ENCODE results near the gene ABTB1.

GRCh38 chr3:127686512-127686894 lies 13.8 kb downstream of the ABTB1 start:
- TF ChIP-seq CTCF (CRISPR knock-in tag; IDR thresholded peaks at IDR 0.05) (no peak), ZNF792 (CRISPR knock-in tag; IDR thresholded peaks at IDR 0.05) (no peak), HIVEP1 (CRISPR knock-in tag; IDR thresholded peaks at IDR 0.05) (no peak), ZBTB40 (IDR thresholded peaks at IDR 0.05) (no peak), ZBTB40 (CRISPR knock-in tag; IDR thresholded peaks at IDR 0.05) (no peak), ZNF343 (CRISPR knock-in tag; IDR thresholded peaks at IDR 0.05) (no peak), REST (IDR thresholded peaks at IDR 0.05; ENCODE audit: borderline replicate concordance in 1 of 2, low read depth in 1 of 2, low read length in 2 of 2) (no peak), HDAC2 (CRISPR knock-in tag; IDR thresholded peaks at IDR 0.05) (no peak), TSC22D2 (CRISPR knock-in tag; IDR thresholded peaks at IDR 0.05; ENCODE audit: borderline replicate concordance) (no peak), POLR2G (IDR thresholded peaks at IDR 0.05; ENCODE audit: low read depth, low read length) (no peak), ASH2L (IDR thresholded peaks at IDR 0.05; ENCODE audit: insufficient read length, low read depth, low read length) (no peak), AFF4 (CRISPR knock-in tag; IDR thresholded peaks at IDR 0.05) (no peak), STAT5B (CRISPR knock-in tag; IDR thresholded peaks at IDR 0.05) (no peak), KDM5B (CRISPR knock-in tag; IDR thresholded peaks at IDR 0.05; ENCODE audit: borderline replicate concordance) (no peak), SALL1 (CRISPR knock-in tag; IDR thresholded peaks at IDR 0.05) (no peak)

All from HepG2 (cell line).